Measurements from ENCODE around the gene RAD51D.
"Not testable (repeated sequence)": the region's sequence is repeated elsewhere in the genome, so short reads cannot be mapped to it uniquely, and the experiment has no call there.

The RAD51D gene

DNA sequence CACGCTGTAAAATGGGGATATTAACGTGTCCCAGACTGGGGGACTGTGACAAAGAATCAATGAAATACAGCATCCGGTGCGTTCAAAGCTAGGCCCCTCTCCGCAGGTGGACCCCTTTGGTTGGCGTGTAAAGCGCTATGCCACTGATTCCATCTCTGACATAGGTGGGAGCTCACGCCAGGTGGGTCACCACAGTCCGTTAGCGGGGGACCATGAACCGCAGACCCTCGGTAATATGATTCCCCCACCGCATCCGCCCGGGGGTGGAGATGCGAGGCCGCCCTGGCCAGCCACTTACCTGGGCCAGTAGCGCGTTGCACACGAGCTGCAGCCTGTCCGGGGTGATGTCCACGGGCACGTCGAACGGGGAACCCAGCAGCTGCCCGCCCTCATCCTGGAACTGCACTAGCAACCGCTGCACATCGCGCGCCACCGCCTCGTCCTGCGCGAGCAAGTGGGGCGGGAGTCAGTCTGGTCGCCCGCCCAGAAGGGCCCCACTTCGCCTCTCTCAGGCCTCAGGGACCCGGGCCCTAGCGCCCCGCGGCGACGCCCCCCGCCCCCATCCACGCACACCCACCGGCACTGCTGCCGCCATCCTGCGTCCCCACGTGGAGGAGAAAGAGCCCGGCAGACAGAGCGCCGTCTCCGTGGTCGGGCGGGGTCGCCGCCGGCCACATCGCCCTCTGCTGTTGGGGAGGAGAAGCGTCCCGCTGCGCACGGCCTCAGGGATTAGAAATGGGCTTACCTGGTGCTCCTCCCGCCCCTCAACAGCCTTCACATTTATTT lies 22.2 kb upstream of the RAD51D start, which contains the start of gene NLE1:
TSS of gene NLE1 (minus strand) at position 623 of the 786 bp plus-strand sequence. CDS start at position 595, 28 bp downstream.
- peak; percentile 73 for DNase-seq (ENCODE audit: low spot score)

DNA sequence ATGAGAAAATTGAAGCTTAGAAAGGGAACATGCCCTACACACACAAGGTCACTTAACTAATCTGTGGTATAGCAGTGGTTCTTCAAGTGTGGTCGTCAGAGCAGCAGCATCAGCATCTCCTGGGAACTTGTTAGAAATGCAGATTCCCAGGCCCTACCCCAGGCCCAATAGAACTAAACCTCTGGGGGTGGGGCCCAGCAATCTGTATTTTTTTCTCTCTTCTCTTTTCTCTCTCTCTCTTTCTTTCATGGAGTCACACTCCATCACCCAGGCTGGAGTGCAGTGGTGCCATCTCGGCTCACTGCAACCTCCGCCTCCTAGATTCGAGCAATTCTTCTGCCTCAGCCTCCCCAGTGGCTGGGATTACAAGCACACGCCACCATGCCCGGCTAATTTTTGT lies 18.6 kb upstream of the RAD51D start:
- no peak for DNase-seq (ENCODE audit: low spot score)

DNA sequence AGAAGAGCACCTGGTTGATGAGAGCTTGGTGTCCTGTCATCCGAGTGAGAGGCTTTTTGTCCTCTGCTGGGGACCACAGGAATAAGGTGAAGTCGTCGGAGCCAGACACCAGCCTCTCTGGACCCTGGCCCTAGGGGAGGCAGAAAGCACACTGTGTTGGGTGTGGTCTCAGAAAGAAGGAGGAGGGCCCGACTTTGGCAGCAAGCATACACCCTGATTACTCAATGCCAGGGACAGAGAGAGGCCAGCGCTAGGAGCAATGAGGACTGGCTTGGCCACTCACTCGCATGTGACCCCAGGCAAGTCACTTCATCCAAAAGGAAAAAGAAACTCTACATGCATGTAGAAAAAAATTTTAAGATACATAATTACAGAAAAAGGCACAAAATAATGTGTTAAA lies 15.7 kb upstream of the RAD51D start:
- DNase-seq (ENCODE audit: low spot score): no peak

DNA sequence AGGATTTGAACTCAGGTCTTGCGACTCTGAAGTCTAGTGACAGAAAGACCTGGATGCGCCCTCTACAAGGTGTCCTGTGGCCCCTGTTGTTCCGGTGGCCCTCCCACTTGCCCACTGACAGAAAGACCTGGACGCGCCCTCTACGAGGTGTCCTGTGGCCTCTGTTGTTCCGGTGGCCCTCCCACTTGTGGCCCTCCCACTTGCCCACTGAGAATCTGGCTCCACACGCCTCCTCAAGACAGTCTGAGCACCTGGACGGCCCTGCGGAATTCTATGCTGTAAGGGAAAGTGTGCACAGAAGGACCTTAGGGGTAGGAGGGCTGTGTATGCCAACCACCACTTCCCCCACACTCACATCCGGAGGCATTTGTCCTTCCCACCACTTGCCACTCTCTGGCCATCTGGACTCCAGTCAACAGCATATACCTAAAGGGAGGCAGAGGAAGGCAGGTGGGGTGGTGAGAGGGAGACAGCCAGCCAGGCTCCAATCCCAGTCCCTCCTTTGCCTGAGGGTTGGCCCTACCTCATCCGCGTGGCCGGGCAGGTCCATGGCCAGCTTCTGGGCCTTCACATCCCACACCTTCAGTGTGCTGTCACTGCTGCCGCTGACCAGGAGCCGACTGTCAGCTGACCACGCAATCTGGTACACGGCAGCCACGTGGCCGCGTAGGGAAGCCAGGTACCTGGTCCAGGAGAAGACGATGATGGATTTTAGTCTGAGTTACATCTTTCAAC lies 13.3 kb upstream of the RAD51D start:
- DNase-seq (ENCODE audit: low spot score): no peak

DNA sequence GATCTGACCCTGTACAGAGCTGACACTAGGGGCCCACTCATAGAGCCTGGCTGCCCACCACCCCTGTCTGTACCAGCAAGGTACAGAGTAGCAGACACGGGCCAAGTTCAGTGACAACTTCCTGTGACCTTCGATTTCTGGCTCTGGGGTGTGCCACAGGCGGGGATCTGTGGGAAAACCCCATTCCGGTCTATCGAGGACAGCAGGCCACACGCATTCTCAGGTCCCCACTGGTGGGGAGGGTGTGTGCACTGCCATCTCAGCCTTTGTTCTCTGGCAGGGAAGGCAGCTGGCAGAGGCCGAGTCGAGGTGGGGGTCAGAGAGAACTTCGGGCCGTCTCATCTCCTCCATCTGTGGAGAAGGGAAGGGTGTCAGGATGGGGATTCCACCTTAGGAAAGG lies 12.4 kb upstream of the RAD51D start:
- DNase-seq (ENCODE audit: low spot score): no peak

DNA sequence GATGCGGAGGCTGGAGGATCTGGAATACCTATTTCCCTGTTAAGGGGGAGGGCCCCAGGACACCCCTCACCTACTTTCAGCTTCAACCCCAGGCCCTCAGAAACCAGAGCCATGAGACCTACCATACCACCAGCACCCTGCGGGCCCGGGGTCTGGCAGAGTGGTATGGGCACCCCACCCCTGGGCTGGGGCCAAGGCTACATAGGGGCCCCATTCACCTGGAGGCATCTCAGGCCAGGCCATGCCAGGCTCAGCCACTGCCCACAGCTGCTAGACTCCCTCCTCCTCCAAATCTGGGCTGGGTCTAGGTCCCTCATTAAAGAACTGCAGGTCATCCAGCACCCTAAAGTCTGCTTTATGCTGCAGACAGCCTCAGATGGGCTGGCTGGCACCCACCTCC lies 10.7 kb upstream of the RAD51D start:
- no peak for DNase-seq (ENCODE audit: low spot score)

DNA sequence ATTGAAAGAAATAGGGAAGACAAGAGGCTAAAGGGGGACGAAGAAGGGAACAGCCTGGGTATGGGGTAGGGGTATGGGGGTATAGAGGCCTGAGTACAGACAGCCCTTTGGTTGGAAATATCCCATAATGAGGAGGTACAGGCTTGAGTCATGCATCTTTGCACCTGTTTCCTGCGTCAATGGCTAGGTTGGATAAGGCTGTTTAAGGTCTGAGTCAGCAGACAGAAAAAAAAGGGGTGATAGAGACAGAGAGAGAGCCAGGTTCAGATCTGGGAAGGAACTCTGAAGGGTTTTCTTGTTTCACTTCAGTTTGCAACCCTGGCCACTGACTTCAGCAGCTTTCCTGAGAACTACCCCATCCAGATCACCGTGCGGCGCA lies 10.3 kb upstream of the RAD51D start:
- DNase-seq (ENCODE audit: low spot score): no peak

DNA sequence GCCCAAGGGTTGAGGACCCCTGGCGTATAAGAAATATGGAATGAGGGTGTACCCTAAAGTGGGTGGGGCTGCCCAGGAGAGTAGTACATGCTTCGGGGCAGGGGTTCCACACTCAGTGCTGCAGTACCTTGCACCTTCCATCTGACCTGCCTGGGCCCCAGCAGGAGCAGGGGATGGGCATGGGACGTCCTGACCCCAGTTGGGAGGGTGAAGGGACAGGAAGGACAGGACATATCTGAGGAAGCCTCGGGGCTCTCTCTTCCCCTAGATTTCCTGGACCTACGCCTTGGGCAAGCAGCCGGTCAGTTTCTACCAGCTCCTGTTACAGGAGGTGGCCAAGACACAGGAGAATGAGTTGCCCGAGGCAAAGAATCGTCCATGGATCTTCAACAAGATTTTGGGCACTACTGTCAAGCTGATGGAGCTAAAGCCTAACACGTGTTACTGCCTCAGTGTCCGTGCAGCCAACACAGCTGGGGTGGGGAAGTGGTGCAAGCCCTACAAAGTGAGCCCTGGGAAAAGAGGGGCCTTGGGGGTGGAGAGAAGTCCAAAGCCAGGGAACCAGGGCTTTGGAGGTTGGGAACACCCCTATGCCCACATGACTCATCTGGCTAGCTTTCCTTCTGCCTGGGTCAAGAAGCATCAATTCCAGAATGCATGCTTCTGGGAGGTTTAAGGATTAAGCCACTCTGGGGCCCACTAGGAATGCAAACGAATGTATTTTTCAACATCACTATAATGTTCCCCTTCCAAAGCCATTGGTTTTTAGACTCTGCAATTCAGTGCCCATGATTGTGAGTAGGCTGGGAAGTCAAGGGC lies 9.7 kb upstream of the RAD51D start:
- DNase-seq (ENCODE audit: low spot score): no peak

DNA sequence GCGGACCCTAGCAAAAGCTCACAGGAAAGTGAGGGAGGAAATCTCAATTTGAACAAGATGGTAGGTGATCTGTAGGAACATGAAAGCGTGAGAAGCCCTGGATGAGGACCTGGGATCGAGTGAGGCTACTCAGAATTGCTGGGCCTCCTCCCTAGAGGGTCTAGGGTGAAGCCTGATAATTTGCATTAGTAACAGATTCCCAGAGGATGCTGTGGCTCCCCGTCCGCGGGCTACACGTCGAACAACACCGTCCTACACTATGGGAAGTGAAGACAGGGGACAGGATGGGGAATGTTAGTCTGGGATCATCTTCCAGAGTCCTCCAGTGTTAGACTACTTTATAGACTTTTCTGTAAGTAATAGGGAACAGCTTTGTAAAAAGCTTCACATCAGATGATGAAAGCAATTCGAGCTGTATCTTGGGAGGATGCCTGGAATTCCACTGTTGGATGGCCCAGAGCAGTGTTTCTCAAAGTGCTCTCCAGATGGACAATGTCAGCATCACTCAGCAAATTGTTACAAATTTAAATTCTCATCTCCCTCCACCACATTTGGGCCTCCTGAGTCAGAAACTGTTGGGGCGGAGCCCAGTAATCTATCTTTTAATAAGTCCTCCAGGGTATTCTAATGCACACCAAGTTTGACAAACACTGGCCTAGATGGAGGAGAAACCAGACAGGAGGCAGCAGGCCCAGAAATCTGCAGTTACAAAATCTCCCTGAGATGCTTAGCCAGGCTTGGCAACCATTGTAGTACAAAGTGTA lies 8.3 kb upstream of the RAD51D start:
- DNase-seq (ENCODE audit: low spot score): no peak

DNA sequence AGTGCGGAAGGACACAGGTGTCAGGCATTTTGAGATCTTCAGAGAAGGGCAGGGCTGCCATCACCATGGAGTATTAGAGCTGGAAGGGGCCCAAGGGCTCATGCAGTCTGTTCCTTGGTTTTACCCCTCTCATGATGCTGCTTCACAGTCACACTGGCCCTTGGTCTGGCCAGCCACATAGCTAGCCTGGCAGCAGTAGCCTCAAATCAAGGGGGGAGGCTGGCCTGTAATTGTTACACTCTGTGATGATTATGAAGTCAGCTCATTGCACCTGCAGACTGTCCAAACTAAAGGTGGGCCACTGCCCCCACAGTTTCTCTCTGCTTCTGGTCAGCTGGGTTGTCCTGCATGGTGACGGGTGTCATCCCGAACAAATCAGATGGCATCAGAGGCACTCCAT lies 1.7 kb upstream of the RAD51D start, which contains the start of gene FNDC8:
TSS of gene FNDC8 (plus strand) at position 301 of the 400 bp plus-strand sequence. CDS start at position 380, 79 bp downstream.
- DNase-seq (ENCODE audit: low spot score): no peak

DNA sequence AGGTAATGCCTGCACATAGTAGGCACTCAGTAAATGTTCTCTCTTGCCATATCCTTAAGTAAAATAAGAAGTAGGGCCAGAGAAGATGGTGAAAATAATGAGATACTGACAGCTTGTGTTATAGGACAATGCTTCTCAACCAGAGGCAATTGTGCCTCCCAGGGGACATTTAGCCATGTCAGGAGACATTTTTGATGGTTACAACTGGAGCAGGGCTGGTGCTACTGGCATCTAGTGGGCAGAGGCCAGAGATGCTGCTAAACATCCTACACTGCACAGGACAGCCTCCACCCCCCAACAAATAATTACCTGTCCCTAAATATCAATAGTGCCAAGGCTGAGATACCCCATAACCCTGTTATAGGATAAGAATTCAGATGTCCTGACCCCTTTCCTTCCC lies 1.7 kb downstream of the RAD51D start:
- DNase-seq (ENCODE audit: low spot score): no peak

DNA sequence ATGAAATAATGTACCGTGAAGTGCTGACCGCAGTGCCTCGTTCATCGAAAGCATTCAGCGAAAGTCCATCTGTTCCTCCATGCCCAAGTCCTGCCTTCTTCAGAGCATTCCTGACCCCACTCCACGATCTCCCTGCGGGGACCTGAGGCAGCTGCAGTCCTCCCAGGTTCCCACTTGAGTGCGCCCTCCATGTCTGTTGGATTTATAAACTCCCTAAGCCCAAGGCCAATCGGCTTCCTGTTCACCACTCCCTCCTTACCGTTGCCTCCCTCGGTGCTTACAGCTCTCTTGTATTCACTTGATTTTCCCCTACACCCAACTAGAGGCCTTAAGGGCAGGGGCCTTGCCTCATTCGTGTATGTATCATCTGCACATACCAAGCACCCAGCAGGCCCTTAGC lies 2.8 kb downstream of the RAD51D start:
- no peak for DNase-seq (ENCODE audit: low spot score)

DNA sequence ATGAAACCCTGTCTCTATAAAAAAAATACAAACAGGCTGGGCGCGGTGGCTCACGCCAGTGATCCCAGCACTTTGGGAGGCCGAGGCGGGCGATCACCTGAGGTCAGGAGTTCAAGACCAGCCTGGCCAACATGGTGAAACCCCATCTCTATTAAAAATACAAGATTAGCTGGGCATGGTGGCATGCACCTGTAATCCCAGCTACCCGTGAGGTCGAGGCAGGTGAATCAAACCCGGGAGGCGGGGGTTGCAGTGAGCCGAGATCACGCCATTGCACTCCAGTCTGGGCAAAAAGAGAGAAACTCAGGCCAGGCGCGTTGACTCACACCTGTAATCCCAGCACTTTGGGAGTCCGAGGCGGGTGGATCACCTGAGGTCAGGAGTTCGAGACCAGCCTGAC lies 8.9 kb downstream of the RAD51D start:
- DNase-seq (ENCODE audit: low spot score): not testable (repeated sequence)

DNA sequence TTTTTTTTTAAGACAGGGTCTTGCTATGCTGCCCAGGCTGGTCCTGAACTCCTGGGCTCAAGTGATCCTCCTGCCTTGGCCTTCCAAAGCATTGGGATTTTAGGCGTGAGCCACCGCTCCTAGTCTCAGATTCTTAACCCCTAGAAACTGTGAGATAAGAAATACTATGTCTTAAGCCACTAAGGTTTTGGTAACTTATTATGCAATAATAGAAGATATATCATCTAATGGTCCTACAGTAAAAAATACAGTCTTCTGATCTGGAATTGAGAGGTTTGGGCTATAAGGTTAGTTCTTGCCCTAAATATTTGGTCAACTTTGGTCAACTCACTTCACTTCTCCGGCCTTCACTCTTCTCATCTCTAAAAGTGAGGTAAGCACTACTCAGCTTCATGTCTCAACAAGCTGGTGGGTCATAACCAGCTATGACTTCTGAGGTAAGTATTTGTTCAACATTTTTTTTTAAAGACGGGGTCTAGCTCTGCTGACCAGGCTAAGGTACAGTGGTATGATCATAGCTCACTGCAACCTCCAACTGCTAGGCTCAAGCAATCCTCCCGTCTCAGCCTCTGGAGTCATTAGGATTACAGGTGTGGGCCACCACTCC lies 14.7 kb downstream of the RAD51D start:
- DNase-seq (ENCODE audit: low spot score): no peak

DNA sequence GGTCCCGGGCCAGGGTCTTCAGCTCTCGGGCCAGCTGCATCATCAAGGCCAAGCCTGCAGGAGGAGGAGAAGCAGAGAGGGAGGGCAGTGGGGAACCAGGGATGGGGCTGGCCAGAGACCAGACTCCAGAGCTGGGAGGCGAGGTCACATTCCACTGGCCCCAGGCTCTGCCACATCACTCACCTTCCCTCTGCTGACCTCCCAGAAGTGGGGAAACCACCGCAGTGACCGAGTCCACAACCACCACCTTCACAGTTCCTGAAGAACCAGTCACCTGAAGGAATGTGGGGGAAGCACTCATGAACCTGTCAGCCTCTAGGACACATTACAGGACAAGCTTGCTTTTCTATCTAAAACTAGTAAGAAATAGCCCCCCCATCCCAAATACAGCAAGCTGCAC lies 16.4 kb downstream of the RAD51D start:
- DNase-seq (ENCODE audit: low spot score): peak; percentile 24

DNA sequence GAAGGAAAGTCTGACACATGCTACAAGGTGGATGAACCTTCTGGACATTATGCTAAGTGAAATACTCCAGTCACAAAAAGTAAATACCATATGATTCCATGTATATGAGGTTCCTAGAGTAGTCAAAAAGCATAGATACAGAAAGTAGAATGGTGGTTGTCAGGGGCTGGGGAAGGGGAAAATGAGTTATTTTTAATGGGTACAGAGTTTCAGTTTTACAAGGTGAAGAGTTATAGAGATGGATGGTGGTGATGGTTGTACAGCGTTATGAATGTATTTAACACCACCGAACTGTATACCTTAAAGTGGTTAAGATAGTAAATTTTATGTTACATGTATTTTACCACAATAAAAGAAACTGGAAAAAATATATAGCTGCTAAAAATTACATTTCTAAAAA lies 17.9 kb downstream of the RAD51D start:
- no peak for DNase-seq (ENCODE audit: low spot score)

DNA sequence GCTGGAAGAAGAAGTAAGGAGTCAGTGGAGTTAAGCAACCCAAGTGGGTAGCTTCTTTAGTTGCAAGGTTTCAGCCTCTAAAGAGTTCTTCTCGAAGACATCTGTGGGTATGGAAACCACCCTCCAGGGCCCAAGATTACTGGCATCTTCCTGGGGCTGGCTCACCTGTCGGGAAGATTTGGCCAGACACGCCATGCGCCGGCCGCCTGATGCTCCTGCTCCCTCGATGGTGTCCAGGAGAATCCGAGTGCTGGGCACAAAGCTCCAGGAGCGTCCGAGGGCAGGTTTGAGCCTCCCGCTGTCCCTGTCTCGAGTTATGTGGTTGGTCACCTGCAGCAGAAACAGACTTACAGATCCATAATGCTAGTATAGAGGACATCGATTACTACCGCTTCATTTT lies 18.6 kb downstream of the RAD51D start:
- DNase-seq (ENCODE audit: low spot score): no peak

DNA sequence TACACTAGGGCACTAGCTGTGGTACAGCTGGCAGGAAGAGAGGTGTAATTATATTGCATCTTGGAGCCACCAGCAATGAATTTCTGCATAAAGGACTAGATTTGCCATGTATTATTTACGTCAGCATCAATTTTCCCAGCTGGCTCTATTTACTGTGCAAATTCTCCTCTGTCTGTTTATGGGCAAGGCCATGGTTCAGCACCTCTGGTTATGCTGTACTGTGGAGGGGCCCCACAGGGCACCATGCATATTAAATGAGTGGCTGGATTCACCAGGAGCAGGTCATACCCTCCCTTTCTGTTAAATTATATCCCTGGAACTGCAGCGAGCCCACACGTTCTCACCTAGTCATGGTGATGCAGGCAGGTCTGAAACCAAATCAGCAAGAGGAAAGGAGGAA lies 19.8 kb downstream of the RAD51D start:
- DNase-seq (ENCODE audit: low spot score): no peak

DNA sequence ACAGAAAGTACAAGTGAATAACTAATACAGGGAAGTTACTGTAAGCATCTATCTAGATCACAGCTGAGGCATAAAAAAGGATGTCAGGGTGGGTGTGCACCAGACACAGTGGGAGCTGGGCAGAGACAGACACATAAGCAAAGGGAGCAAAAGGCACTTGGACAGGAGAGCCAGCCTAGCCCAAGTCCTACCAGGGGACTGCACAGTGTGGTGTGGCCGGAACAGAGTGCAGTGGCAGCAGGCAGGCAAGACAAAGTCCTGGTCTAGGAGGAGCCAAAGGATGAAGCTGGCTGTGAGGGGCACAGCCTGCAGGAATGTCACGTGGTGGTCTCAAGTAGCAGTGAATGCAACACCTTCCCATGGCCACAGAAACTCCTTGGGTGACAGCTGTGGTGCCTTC lies 21.9 kb downstream of the RAD51D start:
- DNase-seq (ENCODE audit: low spot score): no peak

DNA sequence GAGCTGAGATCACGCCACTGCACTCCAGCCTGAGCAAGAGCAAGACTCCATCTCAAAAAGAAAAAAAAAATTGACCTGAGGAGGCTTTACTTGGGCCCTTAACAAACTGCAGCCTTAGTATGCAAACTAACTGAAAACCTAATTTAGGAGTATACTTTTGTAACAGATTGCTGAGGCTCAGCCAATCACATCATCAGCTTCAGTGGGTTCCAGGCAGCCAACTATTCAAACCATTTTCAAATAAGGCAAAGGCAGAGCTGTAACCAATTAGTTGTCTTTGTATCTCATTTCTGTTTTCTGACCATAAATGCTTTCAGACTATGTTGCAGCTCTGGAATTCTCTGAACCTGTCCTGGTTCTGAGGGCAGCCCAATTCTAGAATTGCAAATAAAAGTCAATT lies 23.9 kb downstream of the RAD51D start:
- DNase-seq (ENCODE audit: low spot score): no peak

DNA sequence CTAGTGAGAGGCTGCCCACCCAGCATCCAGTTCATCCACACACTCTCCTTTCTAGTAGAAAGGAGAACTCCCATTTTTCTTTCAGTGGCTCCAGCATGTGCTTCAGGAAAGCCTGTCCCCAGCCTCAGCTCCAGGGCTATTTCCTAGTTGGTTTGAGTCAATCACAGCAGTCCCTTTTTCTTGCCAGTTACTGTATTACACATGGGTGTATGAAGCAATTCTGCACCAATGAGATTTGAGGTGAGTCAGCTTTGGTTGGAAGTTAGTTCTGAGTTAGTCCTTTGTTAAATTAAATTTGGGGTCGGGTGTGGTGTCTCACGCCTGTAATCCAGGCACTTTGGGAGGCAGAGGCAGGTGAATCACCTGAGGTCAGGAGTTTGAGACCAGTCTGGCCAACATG lies 24.8 kb downstream of the RAD51D start:
- peak; percentile 31 for DNase-seq (ENCODE audit: low spot score)
